SK-N-SH (cell line): ENCODE results near the gene RASGRP4. TPM values are rescaled to one million over a fixed set of nuclear protein-coding genes. Genes with fewer than 3 reads are reported as not detected.

Experiments
- CTCF ChIA-PET: fragments of 300-600, 350-600 bp; formaldehyde crosslinking; extraction: SDS; loops from one replicate; lab custom pipeline; 2021; lab: Yijun Ruan, JAX
- POLR2A ChIA-PET: fragments of 350-600 bp; sonication (Branson Sonifier 250); formaldehyde crosslinking; extraction: SDS; loops from one replicate; lab custom pipeline; 2020; ENCODE audit warnings: antibody characterized with exemption, inconsistent platforms; lab: Yijun Ruan, JAX
- DNase-seq: peaks from one replicate; pipeline ENCODE4 v3.0.0; 2012
- H2AFZ ChIP-seq: fragments of 200-600 bp; sonication (generic); 2 replicates; pipeline ENCODE4 v1.8.1; 2016; ENCODE audit warnings: antibody characterized with exemption, mild to moderate bottlenecking, low read depth
- H3F3A ChIP-seq: fragments of 200-600 bp; sonication (generic); replicated peaks from 2 replicates; pipeline ENCODE3; 2016; ENCODE audit warnings: antibody characterized with exemption, mild to moderate bottlenecking; ENCODE audit not compliant: insufficient read depth
- H3K27ac ChIP-seq, 2 experiments: fragments of 200-500 bp in 1 of 2; fragments of 200-600 bp in 1 of 2; sonication (Bioruptor generic) in 1 of 2; sonication (generic), shearing (Covaris generic) in 1 of 2; 2 replicates each; pipeline versions ENCODE4 v1.5.1 to v1.6.1; 2014 to 2016; ENCODE audit warnings: low read depth in 2 of 2, inconsistent platforms in 1 of 2, low read length in 1 of 2, mild to moderate bottlenecking in 1 of 2, mixed read lengths in 1 of 2
- H3K27me3 ChIP-seq: fragments of 200-600 bp; sonication (generic), shearing (Covaris generic); 2 replicates; pipeline ENCODE4 v1.6.1; 2016; ENCODE audit warnings: mixed run types; ENCODE audit not compliant: insufficient read depth
- H3K36me3 ChIP-seq, 2 experiments: fragments of 200-500 bp in 1 of 2; fragments of 200-600 bp in 1 of 2; sonication (Bioruptor generic) in 1 of 2; sonication (generic) in 1 of 2; replicated peaks in 1 of 2; 2 replicates each; pipeline versions ENCODE3 to v1.5.1; 2014 to 2016; ENCODE audit warnings: low read length in 1 of 2, mild to moderate bottlenecking in 1 of 2; ENCODE audit not compliant: insufficient read depth in 2 of 2, control insufficient read depth in 1 of 2
- H3K4me1 ChIP-seq, 2 experiments: fragments of 200-500 bp in 1 of 2; fragments of 200-600 bp in 1 of 2; sonication (Bioruptor generic) in 1 of 2; sonication (generic), shearing (Covaris generic) in 1 of 2; 2 replicates each; pipeline versions ENCODE4 v1.5.1 to v1.6.1; 2014 to 2016; ENCODE audit warnings: low read depth in 1 of 2, low read length in 1 of 2, mixed run types in 1 of 2; ENCODE audit not compliant: insufficient read depth in 2 of 2, control insufficient read depth in 1 of 2
- H3K4me2 ChIP-seq: fragments of 200-600 bp; sonication (generic), shearing (Covaris generic); 2 replicates; pipeline ENCODE4 v1.6.1; 2017; ENCODE audit warnings: mixed run types
- H3K4me3 ChIP-seq, 2 experiments: fragments of 200-500 bp in 1 of 2; fragments of 200-600 bp in 1 of 2; sonication (Bioruptor generic) in 1 of 2; sonication (generic), shearing (Covaris generic) in 1 of 2; 2 replicates each; pipeline versions ENCODE4 v1.5.1 to v1.8.1; 2014 to 2016; ENCODE audit warnings: low read depth in 2 of 2, inconsistent platforms in 1 of 2, low read length in 1 of 2, mild to moderate bottlenecking in 1 of 2, mixed read lengths in 1 of 2, moderate library complexity in 1 of 2
- H3K79me2 ChIP-seq: fragments of 200-600 bp; sonication (generic); 2 replicates; pipeline ENCODE4 v1.8.1; 2017; ENCODE audit warnings: mild to moderate bottlenecking; ENCODE audit not compliant: insufficient read depth
- H3K9ac ChIP-seq: fragments of 200-600 bp; sonication (generic); 2 replicates; pipeline ENCODE4 v1.6.1; 2017; ENCODE audit warnings: mixed run types
- H3K9me2 ChIP-seq: fragments of 200-600 bp; sonication (generic); 2 replicates; pipeline ENCODE4 v1.6.1; 2017; ENCODE audit warnings: mixed run types
- H3K9me3 ChIP-seq: fragments of 200-600 bp; sonication (generic); 2 replicates; pipeline ENCODE4 v1.6.1; 2017; ENCODE audit warnings: mixed run types, mild to moderate bottlenecking, moderate library complexity
- H4K20me1 ChIP-seq: fragments of 200-600 bp; sonication (generic); 2 replicates; pipeline ENCODE4 v1.6.1; 2017; ENCODE audit warnings: mild to moderate bottlenecking, mixed run types; ENCODE audit not compliant: insufficient read depth
- CTCF ChIP-seq: fragments of 200-600 bp; sonication (generic); IDR thresholded peaks from 2 replicates; pipeline ENCODE4 v1.6.1; 2017; ENCODE audit warnings: antibody characterized with exemption, mild to moderate bottlenecking, moderate library complexity
- ELF1 ChIP-seq: IDR thresholded peaks from 2 replicates; pipeline ENCODE4 v1.4.0; 2012
- EZH2phosphoT487 ChIP-seq: fragments of 200-600 bp; sonication (generic); IDR thresholded peaks from 2 replicates; pipeline ENCODE4 v1.6.1; 2017; ENCODE audit warnings: low read depth, mixed run types, mild to moderate bottlenecking, antibody characterized with exemption, moderate library complexity, borderline replicate concordance
- FOXJ3 ChIP-seq: sonication (generic); formaldehyde crosslinking; IDR thresholded peaks from 2 replicates; pipeline ENCODE4 v1.5.1; 2020; ENCODE audit warnings: mild to moderate bottlenecking, missing genetic modification reagents
- FOXM1 ChIP-seq: IDR thresholded peaks from 2 replicates; pipeline ENCODE4 v1.4.0; 2012; ENCODE audit warnings: low read depth, mild to moderate bottlenecking
- GABPA ChIP-seq: IDR thresholded peaks from 2 replicates; pipeline ENCODE4 v1.4.0; 2012; ENCODE audit warnings: low read depth, mild to moderate bottlenecking
- GATA2 ChIP-seq: sonication (generic); formaldehyde crosslinking; IDR thresholded peaks from 2 replicates; pipeline ENCODE4 v1.5.0; 2020; ENCODE audit warnings: mild to moderate bottlenecking, missing genetic modification reagents
- IRF3 ChIP-seq: fragments of 150-350 bp; IDR thresholded peaks from 2 replicates; pipeline ENCODE4 v1.6.1; 2016; ENCODE audit warnings: mild to moderate bottlenecking, low read depth, low read length
- JUND ChIP-seq: IDR thresholded peaks from 2 replicates; pipeline ENCODE4 v1.4.0; 2012
- MAX ChIP-seq: IDR thresholded peaks from 2 replicates; pipeline ENCODE4 v1.4.0; 2012; ENCODE audit warnings: low read depth
- MEF2A ChIP-seq: IDR thresholded peaks from 2 replicates; pipeline ENCODE4 v1.4.0; 2012; ENCODE audit warnings: low read depth, borderline replicate concordance
- MXI1 ChIP-seq: IDR thresholded peaks from 2 replicates; pipeline ENCODE4 v1.6.1; 2012; ENCODE audit warnings: mild to moderate bottlenecking, low read depth, low read length, improper control_type of control experiment
- NFIC ChIP-seq: IDR thresholded peaks from 2 replicates; pipeline ENCODE4 v1.4.0; 2012; ENCODE audit warnings: borderline replicate concordance
- NRF1 ChIP-seq: IDR thresholded peaks from 2 replicates; pipeline ENCODE4 v1.6.1; 2012; ENCODE audit warnings: low read depth, mild to moderate bottlenecking, low read length
- PBX3 ChIP-seq: IDR thresholded peaks from 2 replicates; pipeline ENCODE4; 2012
- POLR2AphosphoS5 ChIP-seq: IDR thresholded peaks from 2 replicates; pipeline ENCODE4 v1.6.1; 2012; ENCODE audit warnings: low read depth, low read length
- RAD21 ChIP-seq: IDR thresholded peaks from 2 replicates; pipeline ENCODE4 v1.6.1; 2012; ENCODE audit warnings: mild to moderate bottlenecking, low read length
- SIN3A ChIP-seq: IDR thresholded peaks from 2 replicates; pipeline ENCODE4 v1.6.1; 2012; ENCODE audit warnings: low read depth, mild to moderate bottlenecking, low read length, moderate library complexity, borderline replicate concordance
- SMC3 ChIP-seq: IDR thresholded peaks from 2 replicates; pipeline ENCODE4 v1.6.1; 2012; ENCODE audit warnings: low read depth, low read length, improper control_type of control experiment
- TAF1 ChIP-seq: IDR thresholded peaks from 2 replicates; pipeline ENCODE4 v1.6.1; 2012; ENCODE audit warnings: low read depth, mild to moderate bottlenecking, low read length, moderate library complexity, borderline replicate concordance
- TEAD4 ChIP-seq: IDR thresholded peaks from 2 replicates; pipeline ENCODE4 v1.4.0; 2012; ENCODE audit warnings: mild to moderate bottlenecking, borderline replicate concordance; ENCODE audit not compliant: insufficient read depth
- USF2 ChIP-seq: fragments of 150-350 bp; IDR thresholded peaks from 2 replicates; pipeline ENCODE4 v1.6.1; 2017; ENCODE audit warnings: antibody characterized with exemption, low read length, low read depth, borderline replicate concordance
- YY1 ChIP-seq: IDR thresholded peaks from 2 replicates; pipeline ENCODE4 v1.4.0; 2012; ENCODE audit warnings: low read depth, mild to moderate bottlenecking
- ZBTB33 ChIP-seq: IDR thresholded peaks from 2 replicates; pipeline ENCODE4 v1.4.0; 2012; ENCODE audit warnings: low read depth, borderline replicate concordance
- WGBS: methylation state at CpG from one replicate; pipeline ENCODE4 v1.1.6; 2017; ENCODE audit warnings: low lambda C conversion rate; 5-methylcytosine and 5-hydroxymethylcytosine counted together
- polyA plus RNA-seq, 3 experiments: library from polyadenylated mRNA; depleted of rRNA; stranded (reverse); fragments of >200 nt; gene quantifications; 2 replicates each; pipeline ENCODE4 v1.2.3, GENCODE V29; 2012

The RASGRP4 gene
- polyA plus RNA-seq, 1 of the 3 experiments (the other 2 are of a cell fraction) = not detected

- no peak for TF ChIP-seq SMC3
- TF ChIP-seq ZBTB33 = no peak
- no peak for TF ChIP-seq TEAD4
- no peak for TF ChIP-seq POLR2AphosphoS5
- no peak for TF ChIP-seq GABPA
- no peak for TF ChIP-seq FOXM1
- no peak for TF ChIP-seq JUND
- no peak for TF ChIP-seq NFIC
- TF ChIP-seq YY1 = no peak
- no peak for TF ChIP-seq IRF3
- no peak for TF ChIP-seq MEF2A
- no peak for TF ChIP-seq TAF1
Measured at GRCh38 chr19:38440592-38440991, 14.6 kb upstream of the RASGRP4 start (continued).

GRCh38 chr19:38437917-38438316, 11.9 kb upstream of the RASGRP4 start:
- Histone ChIP-seq H3F3A (no peaks in the 10 kb centered on the region), H3K9ac (no peak overlapping the region), H3K27me3 (peaks cover 9% of the 10 kb centered on the region; the same call in 1 of the 2 replicates), H3K9me2 (no peaks in the 10 kb centered on the region), H2AFZ (no peak overlapping the region), H3K9me3 (no peaks in the 10 kb centered on the region), H3K4me1 (no peaks in the 10 kb centered on the region; a peak in 1 of 4 replicates), H3K27ac (no peak overlapping the region), H3K36me3 (no peaks in the 10 kb centered on the region), H3K4me3 (no peak overlapping the region), H3K4me2 (no peak overlapping the region), H4K20me1 (no peaks in the 10 kb centered on the region), H3K79me2 (no peaks in the 10 kb centered on the region)
- TF ChIP-seq GATA2 (no peak), GABPA (no peak), TEAD4 (no peak), ELF1 (no peak), TAF1 (no peak), MXI1 (no peak), SIN3A (no peak), PBX3 (no peak), MAX (no peak), EZH2phosphoT487 (no peak), NRF1 (no peak), RAD21 (no peak), USF2 (no peak), CTCF (no peak), FOXJ3 (CRISPR knock-in tag) (no peak)
- whole genome bisulfite sequencing = 71% methylated on average over 2 of the region's 2 CpGs
- ChIA-PET CTCF (no interaction called here), POLR2A (no interaction called here)
- no peak for DNase-seq
